HG02610 (cell line): ENCODE data around the gene ZNF334.

Experiments
- ATAC-seq: cut with Tn5 transposase; IDR thresholded peaks from one replicate; pipeline ENCODE4 v1.9.1; 2021; ENCODE audit warnings: mild to moderate bottlenecking, moderate library complexity; ENCODE audit not compliant: unreplicated experiment

Gene ZNF334

DNA sequence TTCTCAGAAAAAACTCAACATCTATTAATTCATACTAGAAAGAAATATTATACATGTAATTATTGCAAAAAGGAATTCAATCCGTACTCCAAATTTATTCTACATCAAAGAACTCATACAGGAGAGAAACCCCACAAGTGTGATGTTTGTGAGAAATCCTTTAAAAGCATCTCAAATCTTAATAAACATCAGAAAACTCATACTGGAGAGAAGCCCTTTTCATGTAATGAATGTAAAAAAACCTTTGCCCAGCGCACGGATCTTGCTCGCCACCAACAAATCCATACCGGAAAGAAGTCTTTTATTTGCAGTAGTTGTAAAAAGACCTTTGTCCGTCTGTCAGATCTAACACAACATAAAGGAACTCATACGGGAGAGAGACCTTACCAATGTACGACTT, 22.0 kb downstream of the ZNF334 start:
- ATAC-seq, result no peak

GRCh38 chr20:46488451-46488850, 24.9 kb downstream of the ZNF334 start:
- ATAC-seq, result no peak

DNA sequence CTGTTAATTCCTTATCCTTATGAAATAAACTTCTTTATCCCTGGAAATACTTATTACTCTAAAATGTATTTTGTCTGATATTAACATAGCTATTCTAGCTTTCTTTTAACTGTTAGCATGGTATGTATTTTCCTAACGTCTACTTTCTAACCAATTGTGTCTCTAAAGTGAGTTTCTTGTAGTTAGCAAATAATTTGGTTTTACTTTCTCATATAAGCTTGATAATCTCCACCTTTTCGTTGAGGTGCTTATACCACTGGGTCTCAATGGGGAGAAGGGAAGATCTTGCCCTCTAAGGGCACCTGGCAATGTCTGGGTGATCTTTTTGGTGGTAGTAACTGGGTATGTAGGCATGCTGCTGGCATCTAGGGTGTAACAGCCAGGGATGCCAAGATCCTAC, 25.7 kb downstream of the ZNF334 start:
- ATAC-seq, result no peak

- no peak for ATAC-seq
These were observed 27.9 kb downstream of the ZNF334 start for GRCh38 chr20:46485431-46485830.

GRCh38 chr20:46484954-46485353, 28.4 kb downstream of the ZNF334 start:
- no peak for ATAC-seq

DNA sequence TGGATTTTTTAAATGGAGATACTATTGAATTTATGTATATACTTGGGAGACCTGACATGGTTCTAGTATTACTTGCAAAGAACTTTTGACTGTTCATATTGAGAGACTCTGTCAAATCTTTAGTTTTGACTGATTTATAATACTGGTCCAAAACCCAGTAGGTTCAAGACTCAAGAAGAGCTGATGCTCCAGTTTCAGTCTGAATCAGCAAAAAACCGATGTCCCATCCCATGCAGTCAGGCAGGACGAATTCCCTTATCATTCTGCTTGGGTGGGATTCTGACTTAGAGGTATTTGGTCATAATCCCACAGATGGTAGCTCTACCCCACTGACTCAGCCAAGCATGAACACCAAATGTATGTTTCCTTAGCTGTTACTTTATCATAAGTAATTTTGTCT, 29.5 kb downstream of the ZNF334 start:
- no peak for ATAC-seq

- ATAC-seq, result no peak
These were observed 30.5 kb downstream of the ZNF334 start for GRCh38 chr20:46482864-46483263.

DNA sequence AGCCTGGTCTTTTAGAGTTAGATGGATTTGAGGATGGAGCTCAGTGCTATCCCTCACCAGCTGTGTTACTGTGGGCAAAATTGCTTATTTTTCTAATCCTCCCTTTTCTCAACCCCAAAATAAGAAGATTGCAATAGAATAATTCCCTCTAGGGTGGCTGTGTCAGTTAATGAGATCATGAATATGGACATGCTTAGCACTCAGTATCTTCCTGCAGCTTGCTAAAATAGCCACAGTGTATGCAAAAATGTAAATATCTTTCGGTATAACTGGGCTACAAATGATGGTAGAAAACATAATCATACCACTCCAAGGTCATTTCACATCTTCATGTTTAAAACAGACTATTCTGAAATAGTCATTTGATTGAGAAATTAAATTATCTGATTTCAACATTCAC, 35.7 kb downstream of the ZNF334 start:
- ATAC-seq, result no peak

- no peak for ATAC-seq
These were observed 36.1 kb downstream of the ZNF334 start for GRCh38 chr20:46477225-46477624.

- no peak for ATAC-seq
These were observed 44.9 kb downstream of the ZNF334 start for GRCh38 chr20:46468508-46468907.

DNA sequence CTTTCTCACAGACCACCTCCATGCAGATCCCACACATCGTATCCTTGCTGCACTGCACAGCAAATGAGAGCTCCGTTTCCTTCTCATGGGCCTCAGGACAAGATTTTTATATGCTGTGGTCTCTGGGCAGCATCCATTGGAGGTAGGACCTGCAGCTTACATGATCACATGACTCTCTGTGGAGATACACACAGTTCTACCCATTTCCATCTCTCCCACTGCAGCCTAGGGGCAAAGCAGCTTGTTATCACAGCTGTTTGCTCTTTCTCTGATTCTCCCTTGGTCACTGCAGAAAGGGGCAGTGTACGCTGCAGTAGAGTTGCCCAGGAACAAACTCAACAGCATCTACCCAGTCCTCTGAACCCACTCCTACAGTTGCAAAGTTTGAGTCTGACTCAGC, 48.9 kb downstream of the ZNF334 start:
- ATAC-seq, result no peak

GRCh38 chr20:46463852-46464251, 49.5 kb downstream of the ZNF334 start:
- ATAC-seq, result no peak

GRCh38 chr20:46461808-46462207, 51.6 kb downstream of the ZNF334 start:
- no peak for ATAC-seq

- ATAC-seq, result no peak
These were observed 54.3 kb downstream of the ZNF334 start for GRCh38 chr20:46458866-46459750.

- no peak for ATAC-seq
These were observed 56.9 kb downstream of the ZNF334 start for GRCh38 chr20:46456255-46457028.

DNA sequence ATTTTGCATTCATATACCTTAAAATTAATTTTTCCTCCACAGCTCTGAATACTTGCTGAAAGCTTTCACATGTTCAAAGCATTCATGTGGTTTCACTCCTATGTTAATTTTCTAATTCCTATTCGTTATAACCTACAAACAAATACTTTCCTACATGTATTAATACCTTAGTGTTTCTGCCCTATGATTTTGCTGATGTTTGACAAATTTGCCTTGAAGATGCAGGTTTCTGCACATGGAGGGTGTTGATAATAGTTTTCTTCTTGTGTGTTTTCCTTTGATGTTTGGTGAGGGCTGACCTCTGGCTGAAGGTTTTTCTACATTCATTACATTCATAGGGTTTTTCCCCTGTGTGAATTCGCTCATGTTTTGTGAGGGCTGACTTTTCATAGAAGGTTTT, 57.6 kb downstream of the ZNF334 start:
- no peak for ATAC-seq
